ENCODE measurements around the gene CDA. TPM values are rescaled to one million over a fixed set of nuclear protein-coding genes. Genes with fewer than 3 reads are reported as not detected.
A peak's percentile ranks its signal among the peaks of the same experiment; 100 is the strongest.

Gene CDA
- total RNA-seq, 1 experiment from 2014 or later = 0.62 TPM

DNA sequence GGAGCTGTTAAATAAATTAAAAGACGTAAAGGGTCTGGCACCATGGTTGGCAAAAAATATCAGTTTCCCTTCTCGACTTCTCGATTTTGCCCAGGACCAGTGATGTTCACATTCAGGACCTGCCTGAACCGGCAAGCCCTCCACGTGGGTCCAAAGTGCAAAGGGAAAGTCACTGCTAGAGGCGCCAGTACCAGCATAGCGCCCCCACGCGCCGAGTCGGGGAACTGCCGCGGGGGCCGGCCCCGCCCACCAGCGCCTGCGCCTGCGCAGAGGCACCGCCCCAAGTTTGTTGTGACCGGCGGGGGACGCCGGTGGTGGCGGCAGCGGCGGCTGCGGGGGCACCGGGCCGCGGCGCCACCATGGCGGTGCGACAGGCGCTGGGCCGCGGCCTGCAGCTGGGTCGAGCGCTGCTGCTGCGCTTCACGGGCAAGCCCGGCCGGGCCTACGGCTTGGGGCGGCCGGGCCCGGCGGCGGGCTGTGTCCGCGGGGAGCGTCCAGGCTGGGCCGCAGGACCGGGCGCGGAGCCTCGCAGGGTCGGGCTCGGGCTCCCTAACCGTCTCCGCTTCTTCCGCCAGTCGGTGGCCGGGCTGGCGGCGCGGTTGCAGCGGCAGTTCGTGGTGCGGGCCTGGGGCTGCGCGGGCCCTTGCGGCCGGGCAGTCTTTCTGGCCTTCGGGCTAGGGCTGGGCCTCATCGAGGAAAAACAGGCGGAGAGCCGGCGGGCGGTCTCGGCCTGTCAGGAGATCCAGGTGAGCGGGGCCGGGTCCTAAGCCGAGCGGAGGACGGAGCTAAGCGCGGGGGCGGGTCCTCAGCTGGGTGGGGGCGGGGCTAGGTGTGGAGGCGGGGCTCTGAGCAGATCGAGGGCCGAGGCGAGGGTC lies 44.5 kb downstream of the CDA start, which contains the start of gene PINK1:
PINK1 (plus strand) TSS at position 269 of the 875 bp plus-strand sequence; CDS start at position 360, 91 bp downstream.
- Histone ChIP-seq H3K27ac (ENCODE audit: low read length) (peak within 1 kb of the TSS; percentile 73), H3K4me1 (ENCODE audit: control insufficient read depth, insufficient read depth, low read length) (peaks cover 15% of the 10 kb centered on the region), H3K27me3 (ENCODE audit: control insufficient read depth, insufficient read depth, low read length) (no peaks in the 10 kb centered on the region), H3K9me3 (ENCODE audit: control insufficient read depth, insufficient read depth, low read depth, low read length) (no peaks in the 10 kb centered on the region), H3K4me3 (ENCODE audit: low read depth in 2 of 2, low read length in 2 of 2) (peak within 1 kb of the TSS; percentile 70 to 81), H3K36me3 (ENCODE audit: control insufficient read depth, insufficient read depth, low read length) (no peaks in the 10 kb centered on the region; the same call in 1 of the 2 replicates)
- ATAC-seq (peak; percentile 93), DNase-seq (ENCODE audit: low read depth, low spot score) (peak; percentile 39)
- ChIA-PET CTCF (interaction anchor here (0.5 to 2.2 kb wide), 8 partner anchors 50 to 1426 kb away, joined by 3 to 18 read pairs (median 4); partner anchors contain the start of gene MUL1), POLR2A (interaction anchor here (0.5 to 0.6 kb wide), 4 partner anchors 120 to 702 kb away, joined by 3 to 10 read pairs (median 5); no protein-coding TSS in a partner anchor)
- TF ChIP-seq, protein P1, sequence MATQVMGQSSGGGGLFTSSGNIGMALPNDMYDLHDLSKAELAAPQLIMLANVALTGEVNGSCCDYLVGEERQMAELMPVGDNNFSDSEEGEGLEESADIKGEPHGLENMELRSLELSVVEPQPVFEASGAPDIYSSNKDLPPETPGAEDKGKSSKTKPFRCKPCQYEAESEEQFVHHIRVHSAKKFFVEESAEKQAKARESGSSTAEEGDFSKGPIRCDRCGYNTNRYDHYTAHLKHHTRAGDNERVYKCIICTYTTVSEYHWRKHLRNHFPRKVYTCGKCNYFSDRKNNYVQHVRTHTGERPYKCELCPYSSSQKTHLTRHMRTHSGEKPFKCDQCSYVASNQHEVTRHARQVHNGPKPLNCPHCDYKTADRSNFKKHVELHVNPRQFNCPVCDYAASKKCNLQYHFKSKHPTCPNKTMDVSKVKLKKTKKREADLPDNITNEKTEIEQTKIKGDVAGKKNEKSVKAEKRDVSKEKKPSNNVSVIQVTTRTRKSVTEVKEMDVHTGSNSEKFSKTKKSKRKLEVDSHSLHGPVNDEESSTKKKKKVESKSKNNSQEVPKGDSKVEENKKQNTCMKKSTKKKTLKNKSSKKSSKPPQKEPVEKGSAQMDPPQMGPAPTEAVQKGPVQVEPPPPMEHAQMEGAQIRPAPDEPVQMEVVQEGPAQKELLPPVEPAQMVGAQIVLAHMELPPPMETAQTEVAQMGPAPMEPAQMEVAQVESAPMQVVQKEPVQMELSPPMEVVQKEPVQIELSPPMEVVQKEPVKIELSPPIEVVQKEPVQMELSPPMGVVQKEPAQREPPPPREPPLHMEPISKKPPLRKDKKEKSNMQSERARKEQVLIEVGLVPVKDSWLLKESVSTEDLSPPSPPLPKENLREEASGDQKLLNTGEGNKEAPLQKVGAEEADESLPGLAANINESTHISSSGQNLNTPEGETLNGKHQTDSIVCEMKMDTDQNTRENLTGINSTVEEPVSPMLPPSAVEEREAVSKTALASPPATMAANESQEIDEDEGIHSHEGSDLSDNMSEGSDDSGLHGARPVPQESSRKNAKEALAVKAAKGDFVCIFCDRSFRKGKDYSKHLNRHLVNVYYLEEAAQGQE (IDR thresholded peaks at IDR 0.05; ENCODE audit: insufficient read depth in 1 of 2, low read depth in 2 of 2, low read length in 1 of 2) = no peak
- TF ChIP-seq, protein P2, sequence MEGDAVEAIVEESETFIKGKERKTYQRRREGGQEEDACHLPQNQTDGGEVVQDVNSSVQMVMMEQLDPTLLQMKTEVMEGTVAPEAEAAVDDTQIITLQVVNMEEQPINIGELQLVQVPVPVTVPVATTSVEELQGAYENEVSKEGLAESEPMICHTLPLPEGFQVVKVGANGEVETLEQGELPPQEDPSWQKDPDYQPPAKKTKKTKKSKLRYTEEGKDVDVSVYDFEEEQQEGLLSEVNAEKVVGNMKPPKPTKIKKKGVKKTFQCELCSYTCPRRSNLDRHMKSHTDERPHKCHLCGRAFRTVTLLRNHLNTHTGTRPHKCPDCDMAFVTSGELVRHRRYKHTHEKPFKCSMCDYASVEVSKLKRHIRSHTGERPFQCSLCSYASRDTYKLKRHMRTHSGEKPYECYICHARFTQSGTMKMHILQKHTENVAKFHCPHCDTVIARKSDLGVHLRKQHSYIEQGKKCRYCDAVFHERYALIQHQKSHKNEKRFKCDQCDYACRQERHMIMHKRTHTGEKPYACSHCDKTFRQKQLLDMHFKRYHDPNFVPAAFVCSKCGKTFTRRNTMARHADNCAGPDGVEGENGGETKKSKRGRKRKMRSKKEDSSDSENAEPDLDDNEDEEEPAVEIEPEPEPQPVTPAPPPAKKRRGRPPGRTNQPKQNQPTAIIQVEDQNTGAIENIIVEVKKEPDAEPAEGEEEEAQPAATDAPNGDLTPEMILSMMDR (IDR thresholded peaks at IDR 0.05) = peak; percentile 99
- TF ChIP-seq POLR2AphosphoS5 (IDR thresholded peaks at IDR 0.05; ENCODE audit: low read depth, low read length) (no peak), SIN3A (IDR thresholded peaks at IDR 0.05; ENCODE audit: borderline replicate concordance, insufficient read depth, low read depth, low read length) (peak; percentile 71; the same call in 1 of the 2 replicates), TCF7L2 (IDR thresholded peaks at IDR 0.05; ENCODE audit: low read depth, low read length) (no peak)
- intact Hi-C loops (cut with micrococcal nuclease; ENCODE audit: unreplicated experiment) (no loop called here), in situ Hi-C loops (cut with HindIII; ENCODE audit: low pct_unique_long_range_greater_than_20kb, low sequenced_read_pairs) (no loop called here)
- BruUV-seq (replicated peaks) = no TSS peak

DNA sequence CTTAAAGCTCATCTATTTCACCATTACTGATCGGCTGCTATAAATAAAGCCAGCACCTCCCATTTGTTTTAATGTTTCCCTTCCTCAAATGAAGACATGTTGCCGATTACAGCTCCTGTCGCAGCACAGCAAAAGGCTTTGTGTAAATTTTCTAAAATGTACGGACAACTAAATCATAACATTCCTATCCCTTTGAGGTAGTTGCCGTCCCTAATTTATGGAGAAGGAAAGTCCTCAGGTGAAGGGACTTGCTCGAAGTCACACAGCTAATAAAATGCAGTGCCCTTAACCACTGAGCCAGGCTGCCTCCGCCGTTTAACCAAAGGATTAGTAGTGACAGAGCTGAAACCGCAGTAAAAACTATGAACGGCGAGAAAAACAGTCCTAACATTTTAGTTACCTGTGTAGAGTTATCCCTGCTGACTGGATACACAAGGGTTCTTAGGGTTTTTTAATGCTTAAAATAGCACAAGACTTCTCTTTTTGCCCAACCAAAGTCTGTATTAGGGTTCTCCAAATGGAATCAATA lies 45.2 kb downstream of the CDA start:
- in situ Hi-C loops (cut with HindIII; ENCODE audit: low pct_unique_long_range_greater_than_20kb, low sequenced_read_pairs) = no loop called here
- H3K27ac ChIP-seq (ENCODE audit: low read length) = peak overlapping the region; percentile 73
- CTCF ChIA-PET = interaction anchor here (0.6 to 2.2 kb wide), 4 partner anchors 59 to 1426 kb away, joined by 3 to 18 read pairs (median 4); no protein-coding TSS in a partner anchor
- intact Hi-C loops (cut with micrococcal nuclease; ENCODE audit: unreplicated experiment) = no loop called here
- BruUV-seq (replicated peaks) = TSS peak; percentile 92
- H3K9me3 ChIP-seq (ENCODE audit: control insufficient read depth, insufficient read depth, low read depth, low read length) = no peaks in the 10 kb centered on the region
- peak; percentile 48 for ATAC-seq
- TF ChIP-seq, protein P2 (IDR thresholded peaks at IDR 0.05) = no peak
- TF ChIP-seq TCF7L2 (IDR thresholded peaks at IDR 0.05; ENCODE audit: low read depth, low read length) = peak; percentile 56; the same call in 1 of the 2 replicates
- H3K4me3 ChIP-seq (ENCODE audit: low read depth in 2 of 2, low read length in 2 of 2) = peak overlapping the region; percentile 70 to 81
- POLR2A ChIA-PET = interaction anchor here (0.5 to 0.6 kb wide), 2 partner anchors 551 to 701 kb away, joined by 7 to 10 read pairs; no protein-coding TSS in a partner anchor
- H3K36me3 ChIP-seq (ENCODE audit: control insufficient read depth, insufficient read depth, low read length) = no peaks in the 10 kb centered on the region; the same call in 1 of the 2 replicates
- H3K27me3 ChIP-seq (ENCODE audit: control insufficient read depth, insufficient read depth, low read length) = no peaks in the 10 kb centered on the region
- peaks cover 15% of the 10 kb centered on the region for H3K4me1 ChIP-seq (ENCODE audit: control insufficient read depth, insufficient read depth, low read length)
- DNase-seq (ENCODE audit: low read depth, low spot score) = peak; percentile 48

All from Panc1 (cell line).